ENCODE measurements around the gene ANAPC16.
"Not testable (repeated sequence)": the region's sequence is repeated elsewhere in the genome, so short reads cannot be mapped to it uniquely, and the experiment has no call there.

Gene ANAPC16

GRCh38 chr10:72278668-72279393 lies 63.0 kb downstream of the ANAPC16 start:
- DNase-seq (ENCODE audit: low read depth), result no peak

GRCh38 chr10:72279587-72279986 lies 63.8 kb downstream of the ANAPC16 start:
- DNase-seq (ENCODE audit: low read depth), result not testable (repeated sequence)

GRCh38 chr10:72283131-72283530 lies 67.3 kb downstream of the ANAPC16 start:
- DNase-seq (ENCODE audit: low read depth), result no peak
